ENCODE measurements around the gene NHLH1.

The NHLH1 gene

GRCh38 chr1:160394673-160395072 lies 27.8 kb downstream of the NHLH1 start:
- ATAC-seq, result no peak
- TF ChIP-seq CSRNP3 (CRISPR knock-in tag; IDR thresholded peaks at IDR 0.05) (no peak), ARNTL (CRISPR knock-in tag; IDR thresholded peaks at IDR 0.05; ENCODE audit: borderline replicate concordance, low read depth) (no peak), ZNF8 (CRISPR knock-in tag; IDR thresholded peaks at IDR 0.05) (no peak), ZFP30 (CRISPR knock-in tag; IDR thresholded peaks at IDR 0.05) (no peak), CREB5 (CRISPR knock-in tag; IDR thresholded peaks at IDR 0.05; ENCODE audit: low read depth) (no peak), ZFP3 (CRISPR knock-in tag; IDR thresholded peaks at IDR 0.05) (no peak), TSHZ2 (CRISPR knock-in tag; IDR thresholded peaks at IDR 0.05) (no peak), ZNF565 (CRISPR knock-in tag; conservative IDR thresholded peaks at IDR 0.05; ENCODE audit: low read depth) (no peak), TOX (CRISPR knock-in tag; IDR thresholded peaks at IDR 0.05; ENCODE audit: borderline replicate concordance) (no peak), ZC3H10 (CRISPR knock-in tag; IDR thresholded peaks at IDR 0.05) (no peak), ZNF70 (CRISPR knock-in tag; IDR thresholded peaks at IDR 0.05) (no peak), CSDC2 (CRISPR knock-in tag; IDR thresholded peaks at IDR 0.05) (no peak), OSR1 (CRISPR knock-in tag; IDR thresholded peaks at IDR 0.05) (no peak), TCF4 (CRISPR knock-in tag; IDR thresholded peaks at IDR 0.05; ENCODE audit: borderline replicate concordance) (no peak), ESRRG (CRISPR knock-in tag; IDR thresholded peaks at IDR 0.05) (no peak), PPARA (CRISPR knock-in tag; IDR thresholded peaks at IDR 0.05; ENCODE audit: borderline replicate concordance) (no peak), SNAI2 (CRISPR knock-in tag; IDR thresholded peaks at IDR 0.05) (no peak)

GRCh38 chr1:160397651-160398050 lies 30.8 kb downstream of the NHLH1 start:
- ATAC-seq, result no peak
- no peak for TF ChIP-seq ESRRG (CRISPR knock-in tag; IDR thresholded peaks at IDR 0.05)
- TF ChIP-seq TCF4 (CRISPR knock-in tag; IDR thresholded peaks at IDR 0.05; ENCODE audit: borderline replicate concordance), result no peak
- TF ChIP-seq CREB5 (CRISPR knock-in tag; IDR thresholded peaks at IDR 0.05; ENCODE audit: low read depth), result no peak
- TF ChIP-seq ISL1 (CRISPR knock-in tag; IDR thresholded peaks at IDR 0.05), result no peak
- no peak for TF ChIP-seq PPARA (CRISPR knock-in tag; IDR thresholded peaks at IDR 0.05; ENCODE audit: borderline replicate concordance)
- no peak for TF ChIP-seq GLIS3 (CRISPR knock-in tag; IDR thresholded peaks at IDR 0.05)
- TF ChIP-seq PATZ1 (CRISPR knock-in tag; IDR thresholded peaks at IDR 0.05; ENCODE audit: borderline replicate concordance), result no peak
- no peak for TF ChIP-seq ZNF565 (CRISPR knock-in tag; conservative IDR thresholded peaks at IDR 0.05; ENCODE audit: low read depth)
- no peak for TF ChIP-seq RARB (CRISPR knock-in tag; IDR thresholded peaks at IDR 0.05)
- no peak for TF ChIP-seq OSR1 (CRISPR knock-in tag; IDR thresholded peaks at IDR 0.05)
- no peak for TF ChIP-seq ZNF70 (CRISPR knock-in tag; IDR thresholded peaks at IDR 0.05)

- ATAC-seq, result no peak
- TF ChIP-seq TCF4 (CRISPR knock-in tag; IDR thresholded peaks at IDR 0.05; ENCODE audit: borderline replicate concordance) (no peak), SNAI2 (CRISPR knock-in tag; IDR thresholded peaks at IDR 0.05) (no peak), ARNTL (CRISPR knock-in tag; IDR thresholded peaks at IDR 0.05; ENCODE audit: borderline replicate concordance, low read depth) (no peak)
Observed at GRCh38 chr1:160398823-160399222, 32.0 kb downstream of the NHLH1 start.

All from SK-N-SH treated with all-trans-retinoic acid at 6 μM for 48 hours (cell line).